ENCODE data around the gene DNAJC25.

- TF ChIP-seq CEBPB (IDR thresholded peaks at IDR 0.05), result no peak
- no peak for TF ChIP-seq ZBTB7A (IDR thresholded peaks at IDR 0.05; ENCODE audit: low read depth)
- no peak for TF ChIP-seq RAD21 (IDR thresholded peaks at IDR 0.05; ENCODE audit: low read depth)
- TF ChIP-seq FOXM1 (IDR thresholded peaks at IDR 0.05; ENCODE audit: borderline replicate concordance, low read depth), result no peak
- no peak for TF ChIP-seq USF1 (IDR thresholded peaks at IDR 0.05)
- no peak for TF ChIP-seq YY1 (IDR thresholded peaks at IDR 0.05; ENCODE audit: low read depth)
- TF ChIP-seq REST (IDR thresholded peaks at IDR 0.05; ENCODE audit: low read depth), result no peak
- no peak for TF ChIP-seq NFIC (IDR thresholded peaks at IDR 0.05)
- no peak for TF ChIP-seq TAF1 (IDR thresholded peaks at IDR 0.05; ENCODE audit: low read depth)
- TF ChIP-seq MAX (IDR thresholded peaks at IDR 0.05), result no peak
- TF ChIP-seq CREB1 (IDR thresholded peaks at IDR 0.05; ENCODE audit: low read depth), result no peak
Measured at GRCh38 chr9:111663301-111663823, 32.2 kb downstream of the DNAJC25 start.
